Smooth muscle cell (in vitro differentiated cells): ENCODE results near the gene BCOR. TPM values are rescaled to one million over a fixed set of nuclear protein-coding genes. Genes with fewer than 3 reads are reported as not detected.

Source experiments
- DNase-seq: peaks from one replicate; lab custom pipeline; 2025; ENCODE audit not compliant: unreplicated experiment; lab: John Stamatoyannopoulos, UW
- H2AFZ ChIP-seq: fragments of 200-600 bp; sonication (generic); 2 replicates; pipeline ENCODE4 v1.6.0; 2016; ENCODE audit warnings: antibody characterized with exemption, low read depth, mild to moderate bottlenecking
- H3F3A ChIP-seq: fragments of 200-600 bp; sonication (generic); 2 replicates; pipeline ENCODE4 v1.6.0; 2017; ENCODE audit warnings: antibody characterized with exemption, low read depth
- H3K27ac ChIP-seq: fragments of 200-600 bp; sonication (generic); 2 replicates; pipeline ENCODE4 v1.5.1; 2016; ENCODE audit warnings: low read depth, mild to moderate bottlenecking
- H3K27me3 ChIP-seq: fragments of 200-600 bp; sonication (generic); 2 replicates; pipeline ENCODE4 v1.6.1; 2016; ENCODE audit warnings: low read depth, mild to moderate bottlenecking
- H3K36me3 ChIP-seq: fragments of 200-600 bp; sonication (generic); 2 replicates; pipeline ENCODE4 v1.5.1; 2016; ENCODE audit warnings: low read depth
- H3K4me1 ChIP-seq: fragments of 200-600 bp; sonication (generic); 2 replicates; pipeline ENCODE4 v1.5.1; 2016; ENCODE audit warnings: low read depth
- H3K4me2 ChIP-seq: fragments of 200-600 bp; sonication (generic); 2 replicates; pipeline ENCODE4 v1.6.0; 2016; ENCODE audit warnings: mild to moderate bottlenecking
- H3K4me3 ChIP-seq: fragments of 200-600 bp; sonication (generic); 2 replicates; pipeline ENCODE4 v1.5.1; 2016; ENCODE audit warnings: mild to moderate bottlenecking
- H3K79me2 ChIP-seq: fragments of 200-600 bp; sonication (generic); 2 replicates; pipeline ENCODE4 v1.6.0; 2016; ENCODE audit warnings: low read depth, mild to moderate bottlenecking
- H3K9ac ChIP-seq: fragments of 200-600 bp; sonication (generic); 2 replicates; pipeline ENCODE4 v1.6.0; 2016; ENCODE audit warnings: low read depth
- H3K9me3 ChIP-seq: fragments of 200-600 bp; sonication (generic); replicated peaks from 2 replicates; pipeline ENCODE4 v1.5.1; 2016; ENCODE audit warnings: low read depth
- H4K20me1 ChIP-seq: fragments of 200-600 bp; sonication (generic); 2 replicates; pipeline ENCODE4 v1.6.0; 2016; ENCODE audit warnings: low read depth
- WGBS: methylation state at CpG from one replicate; pipeline ENCODE4 v1.1.7; 2016; ENCODE audit warnings: low lambda C conversion rate; 5-methylcytosine and 5-hydroxymethylcytosine counted together
- polyA plus RNA-seq: library from polyadenylated mRNA; unstranded; fragments of >200 nt; fragmentation: Nextera tagmentation; extraction: Ambion mirVana; gene quantifications from 2 replicates; pipeline ENCODE4 v1.2.1, GENCODE V29; 2016
- total RNA-seq: library from RNA; depleted of rRNA; stranded (reverse); fragments of >200 nt; gene quantifications from 2 replicates; pipeline ENCODE4 v1.2.3, GENCODE V29; 2014
- TF ChIP-seq, protein P1 (sequence below): fragments of 200-600 bp; sonication (generic); IDR thresholded peaks from 2 replicates; pipeline ENCODE4 v1.5.1; 2017; ENCODE audit warnings: borderline replicate concordance, mild to moderate bottlenecking, antibody characterized with exemption; ENCODE audit not compliant: insufficient read depth, poor library complexity, severe bottlenecking

The BCOR gene
- total and polyA plus RNA-seq, 2 experiments from 2014 or later = 19.5 to 28.0 TPM

DNA sequence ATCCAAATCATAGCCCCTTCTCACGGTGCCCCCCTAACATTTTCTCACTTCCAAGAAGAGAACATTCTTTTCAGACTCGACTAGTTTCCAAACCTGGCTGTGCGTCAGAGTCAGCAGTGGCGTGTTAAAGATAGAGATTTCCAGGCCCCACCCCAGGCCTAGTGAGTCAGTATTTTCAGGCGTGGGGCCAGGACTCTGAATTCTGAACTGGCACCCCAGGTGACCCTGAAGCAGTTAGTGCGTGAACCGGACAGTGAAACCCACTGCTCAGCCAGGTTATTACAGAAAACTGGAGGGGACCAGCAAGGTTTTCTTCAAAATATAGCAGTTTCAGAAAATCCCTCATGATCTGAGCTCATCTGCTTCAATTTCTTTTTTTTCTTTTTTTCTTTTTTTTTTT is 35.0 kb upstream of the BCOR start:
- Histone ChIP-seq H3F3A (no peaks in the 10 kb centered on the region), H3K4me1 (no peaks in the 10 kb centered on the region), H3K79me2 (no peaks in the 10 kb centered on the region), H3K4me2 (no peak overlapping the region), H3K36me3 (no peaks in the 10 kb centered on the region), H3K9me3 (no peaks in the 10 kb centered on the region), H3K4me3 (no peak overlapping the region), H3K9ac (peak overlapping the region; percentile 12), H3K27ac (peak overlapping the region; percentile 30), H4K20me1 (no peaks in the 10 kb centered on the region), H3K27me3 (peaks cover 8% of the 10 kb centered on the region), H2AFZ (no peak overlapping the region)
- 66% methylated on average over 7 of the region's 7 CpGs for WGBS
- TF ChIP-seq, protein P1, sequence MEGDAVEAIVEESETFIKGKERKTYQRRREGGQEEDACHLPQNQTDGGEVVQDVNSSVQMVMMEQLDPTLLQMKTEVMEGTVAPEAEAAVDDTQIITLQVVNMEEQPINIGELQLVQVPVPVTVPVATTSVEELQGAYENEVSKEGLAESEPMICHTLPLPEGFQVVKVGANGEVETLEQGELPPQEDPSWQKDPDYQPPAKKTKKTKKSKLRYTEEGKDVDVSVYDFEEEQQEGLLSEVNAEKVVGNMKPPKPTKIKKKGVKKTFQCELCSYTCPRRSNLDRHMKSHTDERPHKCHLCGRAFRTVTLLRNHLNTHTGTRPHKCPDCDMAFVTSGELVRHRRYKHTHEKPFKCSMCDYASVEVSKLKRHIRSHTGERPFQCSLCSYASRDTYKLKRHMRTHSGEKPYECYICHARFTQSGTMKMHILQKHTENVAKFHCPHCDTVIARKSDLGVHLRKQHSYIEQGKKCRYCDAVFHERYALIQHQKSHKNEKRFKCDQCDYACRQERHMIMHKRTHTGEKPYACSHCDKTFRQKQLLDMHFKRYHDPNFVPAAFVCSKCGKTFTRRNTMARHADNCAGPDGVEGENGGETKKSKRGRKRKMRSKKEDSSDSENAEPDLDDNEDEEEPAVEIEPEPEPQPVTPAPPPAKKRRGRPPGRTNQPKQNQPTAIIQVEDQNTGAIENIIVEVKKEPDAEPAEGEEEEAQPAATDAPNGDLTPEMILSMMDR = no peak
- DNase-seq = no peak

DNA sequence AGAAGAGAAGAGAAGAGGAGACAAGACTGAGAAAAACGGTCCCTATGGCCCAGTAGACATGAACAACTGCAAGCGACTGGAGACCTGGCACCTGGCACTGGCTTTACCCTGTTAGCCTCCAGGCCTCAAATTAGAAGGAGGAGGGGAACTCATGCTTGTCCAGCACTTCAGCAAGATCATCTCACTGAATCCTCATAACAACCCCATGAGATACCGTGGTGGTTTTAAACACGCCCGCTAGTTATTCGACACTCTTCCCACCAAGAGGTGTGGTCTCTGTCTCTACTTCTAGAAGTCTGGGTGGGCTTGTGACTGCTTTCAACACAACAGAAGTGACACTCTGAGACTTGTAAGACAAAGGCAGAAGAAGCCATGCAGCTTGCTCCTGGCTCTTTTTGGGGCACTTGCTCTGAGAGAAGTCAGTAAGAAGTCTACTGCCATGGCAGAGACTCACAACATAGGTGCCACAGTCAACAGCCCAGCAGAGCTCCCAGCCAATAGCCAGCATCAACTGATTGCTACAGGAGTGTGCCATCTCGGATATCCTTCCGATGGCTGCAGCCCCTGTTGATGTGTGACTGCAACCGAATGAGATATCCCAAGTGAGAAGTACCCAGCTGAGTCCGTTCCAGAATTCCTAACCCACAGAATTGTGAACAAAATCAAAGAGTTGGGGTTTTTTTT is 34.0 kb upstream of the BCOR start:
- Histone ChIP-seq H3K27me3 (peaks cover 8% of the 10 kb centered on the region), H3K4me3 (no peak overlapping the region), H4K20me1 (no peaks in the 10 kb centered on the region), H3K9ac (no peak overlapping the region), H3K4me1 (no peaks in the 10 kb centered on the region), H3K79me2 (no peaks in the 10 kb centered on the region), H3K36me3 (no peaks in the 10 kb centered on the region), H2AFZ (no peak overlapping the region), H3K9me3 (no peaks in the 10 kb centered on the region), H3K27ac (peak overlapping the region; percentile 30), H3K4me2 (no peak overlapping the region), H3F3A (no peaks in the 10 kb centered on the region)
- no peak for DNase-seq
- TF ChIP-seq, protein P1 = no peak
- WGBS = 86% methylated on average over 10 of the region's 10 CpGs

DNA sequence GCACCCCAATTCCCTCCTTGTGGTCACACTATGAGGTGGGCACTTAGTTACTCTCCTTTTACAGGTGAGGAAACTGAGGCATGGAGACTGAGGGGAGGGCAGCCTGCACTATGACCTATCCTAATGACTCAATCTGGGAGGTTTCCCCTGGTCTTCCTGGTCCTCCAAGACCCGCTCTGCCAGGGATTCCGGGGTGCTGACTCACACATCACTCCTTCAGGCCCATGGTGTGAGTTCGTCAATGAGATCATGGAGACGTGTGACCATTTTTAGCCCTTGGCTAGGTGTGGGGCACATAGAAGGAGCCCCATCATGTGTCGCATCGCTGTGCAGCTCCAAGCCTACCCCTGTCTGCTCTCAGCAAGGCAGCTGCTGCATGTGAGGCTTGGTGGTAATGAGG is 32.4 kb upstream of the BCOR start:
- no peak overlapping the region for H3K4me2 ChIP-seq
- H4K20me1 ChIP-seq = no peaks in the 10 kb centered on the region
- no peaks in the 10 kb centered on the region for H3K9me3 ChIP-seq
- no peak overlapping the region for H3K9ac ChIP-seq
- no peaks in the 10 kb centered on the region for H3K36me3 ChIP-seq
- no peak overlapping the region for H3K4me3 ChIP-seq
- H3F3A ChIP-seq = no peaks in the 10 kb centered on the region
- H2AFZ ChIP-seq = no peak overlapping the region
- peaks cover 3% of the 10 kb centered on the region for H3K27me3 ChIP-seq
- TF ChIP-seq, protein P1 = no peak
- 51% methylated on average over 6 of the region's 6 CpGs for WGBS
- H3K27ac ChIP-seq = no peak overlapping the region
- DNase-seq = no peak
- no peaks in the 10 kb centered on the region for H3K4me1 ChIP-seq
- no peaks in the 10 kb centered on the region for H3K79me2 ChIP-seq

DNA sequence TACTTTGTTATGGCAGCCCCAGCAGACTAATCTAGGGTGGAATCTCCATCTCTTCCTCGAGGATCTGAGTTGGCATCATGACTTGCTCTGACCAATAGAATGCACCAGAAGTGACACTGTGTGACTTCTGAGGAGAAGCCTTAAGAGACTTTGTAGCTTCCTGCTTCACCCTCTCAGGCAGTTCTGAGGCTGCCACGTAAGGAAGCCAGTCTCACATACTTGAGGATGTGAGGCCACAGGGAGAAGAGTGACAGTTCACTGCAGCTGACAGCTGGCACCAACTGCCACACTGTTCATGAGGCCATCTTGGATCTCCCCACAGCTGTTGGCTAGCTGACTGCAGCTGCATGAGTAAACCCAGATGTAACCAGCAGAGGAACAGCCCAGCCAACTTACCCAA is 29.3 kb upstream of the BCOR start:
- Histone ChIP-seq H2AFZ (no peak overlapping the region), H3F3A (no peaks in the 10 kb centered on the region), H3K4me3 (no peak overlapping the region), H3K27ac (no peak overlapping the region), H3K4me1 (no peaks in the 10 kb centered on the region), H3K79me2 (no peaks in the 10 kb centered on the region), H3K36me3 (no peaks in the 10 kb centered on the region), H3K9ac (no peak overlapping the region), H3K27me3 (peaks cover 3% of the 10 kb centered on the region), H3K9me3 (no peaks in the 10 kb centered on the region), H4K20me1 (no peaks in the 10 kb centered on the region), H3K4me2 (no peak overlapping the region)
- WGBS = 89% methylated on average over 2 of the region's 2 CpGs
- no peak for DNase-seq
- TF ChIP-seq, protein P1 = no peak
